ENCODE results near the gene HPCAL1.
"Not testable (repeated sequence)": the region's sequence is repeated elsewhere in the genome, so short reads cannot be mapped to it uniquely, and the experiment has no call there.

The HPCAL1 gene

DNA sequence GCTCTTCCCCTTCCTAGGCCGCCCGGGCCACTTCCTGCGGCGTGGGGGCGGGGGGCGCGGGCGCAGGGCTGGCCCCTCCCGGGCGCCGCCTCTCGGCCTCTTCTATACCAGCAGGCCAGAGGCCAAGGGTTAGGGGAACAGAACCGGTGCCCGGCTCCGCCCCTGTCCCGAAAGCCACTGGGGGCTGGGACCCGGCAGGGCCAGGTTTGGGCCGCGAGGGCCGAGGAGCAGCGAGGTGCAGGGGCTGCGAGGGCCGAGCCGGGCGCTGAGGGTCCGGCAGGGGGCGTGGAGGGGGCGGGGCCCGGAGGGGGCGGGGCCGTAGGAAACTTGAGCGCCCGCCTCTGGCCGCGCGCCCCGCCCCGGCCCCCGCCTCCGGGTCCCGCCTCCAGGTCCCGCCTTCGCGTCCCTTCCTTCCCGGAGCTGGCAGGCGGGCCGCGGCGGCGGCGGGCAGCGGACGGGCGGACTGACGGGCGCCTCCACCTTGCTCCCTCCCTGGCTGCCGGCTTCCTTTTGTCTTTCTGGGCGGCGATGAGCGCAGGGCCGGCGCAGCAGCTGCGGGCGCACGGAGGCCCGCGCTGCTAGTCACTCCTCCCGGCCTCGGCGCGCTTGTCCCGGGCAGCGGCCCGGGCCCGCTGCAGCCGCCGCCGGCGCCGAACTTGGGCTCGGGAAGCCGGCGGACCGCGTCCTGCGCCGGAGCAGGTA, at the start of gene HPCAL1:
HPCAL1 (plus strand) TSS at position 426 of the 702 bp plus-strand sequence. CDS start 116,854 bp downstream, outside the sequence.
- DNase-seq = peak; percentile 72

DNA sequence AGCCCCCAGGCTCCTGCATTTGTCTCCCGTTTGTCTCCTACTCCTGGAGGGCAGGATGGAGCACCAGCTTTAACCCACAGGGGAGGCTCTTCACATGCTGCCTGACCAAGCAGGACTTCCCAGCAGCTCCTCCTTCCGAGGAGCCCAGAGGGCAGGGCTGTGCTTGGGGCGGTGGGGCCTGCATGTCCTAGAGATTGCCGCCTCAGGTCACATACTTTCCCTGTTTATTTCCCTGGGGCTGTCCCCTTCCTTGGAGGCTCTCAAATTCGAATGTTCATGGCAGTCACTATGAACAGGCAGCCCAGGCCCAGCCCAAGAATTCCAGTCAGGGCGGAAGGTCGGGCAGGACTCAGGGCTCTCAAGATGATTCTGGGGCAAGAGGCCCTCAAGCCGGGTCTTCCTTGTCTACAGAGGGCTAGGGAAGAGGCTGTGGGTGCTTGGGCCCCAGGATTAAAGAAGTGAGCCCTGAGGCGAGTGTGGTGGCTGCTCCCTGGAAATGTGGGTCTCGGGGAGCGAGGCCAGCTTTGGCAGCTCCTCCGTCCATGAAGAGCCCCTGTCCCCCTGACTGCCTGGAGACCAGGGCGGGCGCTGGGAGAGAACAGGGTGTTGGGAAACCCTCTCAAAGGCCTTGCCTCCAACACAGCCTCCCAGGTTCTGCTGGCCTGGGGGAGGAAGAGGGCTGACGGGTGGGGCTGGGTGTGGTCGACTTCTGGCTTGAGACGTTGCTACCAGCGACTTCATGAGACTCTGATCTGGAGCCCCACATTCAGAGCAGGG, 48.9 kb upstream of the HPCAL1 start:
- DNase-seq = no peak

DNA sequence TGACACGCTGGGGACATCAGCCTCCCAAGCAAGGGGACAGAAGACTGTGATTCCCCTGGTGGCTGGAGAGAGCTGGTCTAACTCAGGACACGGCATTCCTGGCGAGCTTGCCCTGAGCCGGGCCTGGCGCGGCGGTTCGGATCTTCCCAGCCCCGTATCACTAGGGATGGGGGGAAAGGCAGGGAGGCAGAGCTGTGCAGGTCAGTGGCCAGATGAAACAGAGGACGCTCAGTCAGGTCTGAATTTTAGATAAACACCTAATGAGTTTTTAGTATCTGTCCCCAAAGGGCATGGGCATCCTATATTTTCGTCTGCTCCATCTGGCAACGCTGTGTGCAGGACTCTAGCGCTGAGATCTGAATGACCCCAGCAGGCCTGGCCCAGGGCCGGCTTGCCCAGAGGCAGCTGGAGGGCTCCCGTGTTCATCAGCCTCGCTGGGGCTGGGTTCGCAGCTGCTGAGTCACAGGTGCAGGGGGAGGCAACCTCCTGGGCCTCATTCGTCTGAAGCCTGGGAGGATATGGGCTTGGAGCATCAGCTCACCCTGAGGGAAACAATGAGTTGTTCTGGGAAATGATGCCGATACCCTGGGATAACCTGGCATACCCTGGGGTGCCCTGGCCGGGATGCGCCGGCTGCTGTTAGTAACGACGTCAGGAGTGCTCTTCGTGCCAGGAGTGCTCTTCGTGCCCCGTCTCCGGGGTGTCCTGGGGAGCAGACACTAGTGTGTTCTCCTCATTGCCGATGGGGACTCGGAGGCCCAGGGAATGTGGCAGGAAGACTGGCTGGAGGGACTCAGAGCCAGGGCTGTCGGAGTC, 48.1 kb upstream of the HPCAL1 start:
- no peak for DNase-seq

DNA sequence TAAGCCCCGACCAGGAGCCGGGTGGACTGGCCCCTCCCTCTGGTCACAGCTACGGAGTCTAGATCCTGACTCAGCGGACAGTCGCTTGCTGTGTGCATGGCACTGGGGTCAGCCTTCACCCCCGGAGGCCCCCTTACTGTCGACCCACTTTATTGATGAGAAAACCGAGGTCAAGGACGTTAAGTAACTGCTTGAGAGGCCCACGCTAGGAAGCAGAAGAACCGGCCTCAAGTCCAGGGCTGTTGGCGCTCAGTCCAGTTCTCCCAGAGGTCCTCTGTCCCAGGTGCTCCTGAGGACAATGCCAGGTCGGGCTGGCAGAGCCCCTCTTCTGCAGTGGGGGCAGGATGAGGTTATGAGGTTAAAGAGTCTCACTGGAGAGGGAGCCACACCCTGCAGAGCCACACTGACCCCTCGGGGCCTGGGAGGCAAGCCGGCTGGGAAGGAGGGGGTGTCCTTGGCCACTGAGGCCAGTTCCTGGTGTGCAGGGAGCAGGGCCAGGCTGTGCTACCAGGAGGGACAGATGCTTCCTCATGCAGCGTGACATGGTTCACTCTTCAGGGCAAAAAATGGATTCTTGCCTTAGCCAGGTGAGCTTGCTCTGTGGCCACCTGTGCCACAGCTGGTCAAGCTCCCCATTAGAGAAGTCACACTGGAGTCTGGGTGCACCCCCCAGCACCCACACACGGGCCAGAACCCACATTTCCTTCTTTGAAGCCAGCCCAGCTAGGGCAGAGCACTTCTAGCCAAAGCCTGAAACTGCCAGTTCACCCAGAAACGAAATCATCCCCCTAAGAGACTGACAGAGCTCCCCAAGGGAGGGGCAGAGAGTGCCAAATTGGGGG, 47.3 kb upstream of the HPCAL1 start:
- no peak for DNase-seq

DNA sequence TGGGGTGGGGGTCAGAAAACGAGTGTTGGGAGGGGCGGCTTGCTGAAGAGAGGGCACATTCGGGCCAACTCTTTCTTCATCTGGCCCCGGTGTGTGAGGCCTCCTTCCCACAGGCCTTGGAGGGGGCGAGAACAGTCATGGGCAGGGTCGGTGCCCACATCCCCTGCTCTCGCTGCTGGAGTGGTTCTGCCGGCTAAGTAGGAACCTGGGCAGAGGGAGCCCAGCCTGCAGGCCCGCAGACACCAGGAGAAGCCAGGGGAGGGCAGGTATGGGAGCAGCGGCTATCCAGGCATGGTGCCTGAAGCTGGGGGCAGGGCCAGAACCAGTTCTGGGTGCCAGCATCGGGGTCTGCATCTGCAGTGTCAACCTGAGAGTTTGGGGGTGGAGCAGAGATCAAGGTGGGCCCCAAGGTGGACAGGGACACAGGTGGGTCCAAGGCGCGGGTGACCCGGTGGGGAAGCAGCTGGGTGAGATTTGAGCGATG, 46.6 kb upstream of the HPCAL1 start:
- DNase-seq = no peak

DNA sequence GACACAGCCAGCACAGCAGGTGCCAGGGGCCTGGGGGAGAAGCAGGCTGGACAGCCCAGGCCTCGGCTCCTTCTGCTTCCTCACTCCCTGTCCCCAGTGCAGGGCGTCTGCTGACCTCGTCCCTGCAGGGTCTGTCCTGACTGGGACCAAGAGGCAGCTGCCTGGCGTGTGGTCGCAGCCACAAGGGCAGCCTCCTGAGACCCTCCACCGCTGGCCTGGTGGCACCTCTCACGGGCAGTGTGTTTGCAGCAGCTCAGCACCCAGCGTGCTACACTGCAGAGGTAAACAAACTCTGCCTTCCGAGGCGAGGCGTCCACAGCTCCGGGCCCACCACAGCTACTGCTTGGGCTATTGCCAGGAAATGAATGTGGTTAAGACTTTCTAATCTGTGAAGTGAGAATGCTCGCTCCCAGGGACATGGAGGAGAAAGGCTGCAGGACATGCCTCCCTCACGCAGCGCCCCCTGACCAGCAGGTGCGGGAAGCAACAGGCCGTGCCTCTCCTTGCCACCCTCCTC, 46.1 kb upstream of the HPCAL1 start:
- no peak for DNase-seq

DNA sequence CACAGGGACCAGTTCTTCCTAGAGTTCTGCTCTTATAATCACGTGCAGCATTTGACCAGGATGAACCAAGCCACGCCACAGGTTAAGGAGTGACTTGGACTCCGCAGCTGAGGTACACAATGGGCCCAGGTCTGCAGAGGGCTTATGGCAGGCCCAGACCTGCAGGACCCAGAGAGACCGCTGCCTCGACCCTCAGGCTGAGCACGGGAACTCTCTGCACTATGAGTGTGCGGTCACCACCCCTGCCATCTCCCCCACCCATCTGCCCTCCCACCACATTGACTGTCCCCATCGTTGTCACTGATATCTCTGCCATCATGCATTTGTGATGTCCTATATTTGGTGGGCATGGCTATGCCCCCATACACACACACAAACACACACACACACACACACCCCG, 45.7 kb upstream of the HPCAL1 start:
- no peak for DNase-seq

DNA sequence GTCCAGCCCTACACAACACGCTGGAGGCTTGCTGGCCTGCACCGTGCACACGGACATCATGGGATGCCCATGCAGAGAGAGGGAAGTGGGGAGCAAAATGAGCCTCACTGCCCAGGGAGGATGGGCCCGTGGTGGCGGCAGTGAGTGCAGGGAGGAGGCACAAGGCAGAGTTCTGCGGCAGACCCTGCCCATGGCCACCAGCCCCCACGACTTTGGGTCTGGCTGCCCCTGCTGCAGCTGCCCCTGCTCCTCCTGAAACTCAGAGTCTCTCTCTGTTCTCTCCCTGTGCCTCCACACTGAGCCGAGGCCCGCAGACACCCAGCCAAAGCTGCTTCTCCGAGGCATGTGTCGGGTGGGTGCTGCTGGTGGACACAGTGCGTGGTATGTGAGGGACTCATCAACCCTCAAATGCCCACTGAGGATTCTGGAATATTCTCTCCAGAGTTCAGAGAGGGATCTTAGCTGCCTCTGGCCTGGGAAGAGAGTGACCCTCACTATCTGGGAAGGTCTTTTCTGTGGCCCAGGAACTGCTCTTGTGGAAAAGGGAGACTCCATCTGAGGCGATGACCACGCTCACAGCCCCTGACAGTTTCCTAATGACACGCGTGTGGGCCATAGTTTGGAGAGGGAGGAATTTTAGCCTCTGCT, 45.1 kb upstream of the HPCAL1 start:
- DNase-seq = no peak

DNA sequence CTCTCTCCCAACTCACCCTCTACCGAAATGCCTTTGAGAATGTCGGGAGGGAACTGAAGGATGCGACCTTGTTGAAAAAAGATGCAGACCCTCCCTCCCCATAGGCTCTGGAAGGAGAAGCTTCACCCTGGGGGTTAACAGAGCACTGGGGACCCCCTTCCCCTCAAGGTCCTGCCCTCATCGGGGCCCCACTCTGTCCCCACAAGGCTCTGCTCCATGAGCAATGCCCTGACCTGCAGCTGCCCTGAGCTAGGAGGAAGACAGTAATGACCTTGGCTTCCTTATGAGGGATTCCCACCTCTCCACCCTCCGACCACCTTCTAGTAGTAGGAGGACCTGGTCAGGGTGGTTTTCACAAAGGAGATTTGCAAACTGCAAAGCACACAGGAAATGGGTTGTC, 44.4 kb upstream of the HPCAL1 start:
- DNase-seq = no peak

DNA sequence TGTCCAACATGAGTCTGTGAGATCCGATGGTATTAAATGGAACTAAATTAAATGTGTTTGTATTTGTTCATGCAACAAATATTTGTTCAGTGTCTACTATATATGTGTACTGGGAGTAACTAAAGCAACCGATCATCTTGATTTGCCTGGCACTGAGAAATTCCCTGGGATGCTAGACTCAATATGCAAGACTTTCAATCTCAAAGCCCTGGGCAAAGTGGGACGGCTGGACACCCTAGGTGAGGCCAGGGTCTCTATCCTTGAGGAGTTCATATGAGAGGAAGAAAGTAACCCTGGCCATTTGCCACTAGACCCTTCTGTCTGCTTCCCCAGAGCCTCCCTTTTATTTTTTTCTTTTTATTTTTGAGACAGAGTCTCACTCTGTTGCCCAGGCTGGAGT, 44.0 kb upstream of the HPCAL1 start:
- no peak for DNase-seq

DNA sequence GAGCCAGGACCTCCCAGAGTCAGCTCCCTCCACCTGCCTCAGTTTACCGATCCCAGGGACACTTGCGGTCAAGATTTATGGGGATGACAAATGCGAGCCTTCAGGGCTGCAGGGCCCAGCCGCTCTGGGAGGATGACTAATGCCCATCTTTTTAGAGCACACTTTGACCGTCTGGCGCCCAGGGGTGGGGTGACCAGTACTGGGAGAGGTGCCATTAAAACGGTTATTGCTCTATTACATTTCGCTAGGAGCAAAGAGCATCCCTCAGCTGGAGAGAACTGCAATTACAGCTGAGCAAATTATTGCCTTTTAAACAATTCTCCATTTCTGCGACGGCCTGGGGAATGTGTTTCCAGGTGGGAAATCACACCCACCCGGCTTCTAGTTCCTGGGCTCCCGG, 42.6 kb upstream of the HPCAL1 start:
- no peak for DNase-seq

DNA sequence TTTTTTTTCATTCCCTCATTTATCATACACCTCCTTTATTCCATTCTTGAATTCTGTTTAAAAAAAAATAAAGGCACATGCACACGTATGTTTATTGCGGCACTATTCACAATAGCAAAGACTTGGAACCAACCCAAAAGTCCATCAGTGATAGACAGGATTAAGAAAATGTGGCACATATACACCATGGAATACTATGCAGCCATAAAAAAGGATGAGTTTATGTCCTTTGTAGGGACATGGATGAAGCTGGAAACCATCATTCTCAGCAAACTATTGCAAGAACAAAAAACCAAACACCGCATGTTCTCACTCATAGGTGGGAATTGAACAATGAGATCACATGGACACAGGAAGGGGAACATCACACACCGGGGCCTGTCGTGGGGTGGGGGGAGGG, 39.2 kb upstream of the HPCAL1 start:
- DNase-seq = not testable (repeated sequence)

DNA sequence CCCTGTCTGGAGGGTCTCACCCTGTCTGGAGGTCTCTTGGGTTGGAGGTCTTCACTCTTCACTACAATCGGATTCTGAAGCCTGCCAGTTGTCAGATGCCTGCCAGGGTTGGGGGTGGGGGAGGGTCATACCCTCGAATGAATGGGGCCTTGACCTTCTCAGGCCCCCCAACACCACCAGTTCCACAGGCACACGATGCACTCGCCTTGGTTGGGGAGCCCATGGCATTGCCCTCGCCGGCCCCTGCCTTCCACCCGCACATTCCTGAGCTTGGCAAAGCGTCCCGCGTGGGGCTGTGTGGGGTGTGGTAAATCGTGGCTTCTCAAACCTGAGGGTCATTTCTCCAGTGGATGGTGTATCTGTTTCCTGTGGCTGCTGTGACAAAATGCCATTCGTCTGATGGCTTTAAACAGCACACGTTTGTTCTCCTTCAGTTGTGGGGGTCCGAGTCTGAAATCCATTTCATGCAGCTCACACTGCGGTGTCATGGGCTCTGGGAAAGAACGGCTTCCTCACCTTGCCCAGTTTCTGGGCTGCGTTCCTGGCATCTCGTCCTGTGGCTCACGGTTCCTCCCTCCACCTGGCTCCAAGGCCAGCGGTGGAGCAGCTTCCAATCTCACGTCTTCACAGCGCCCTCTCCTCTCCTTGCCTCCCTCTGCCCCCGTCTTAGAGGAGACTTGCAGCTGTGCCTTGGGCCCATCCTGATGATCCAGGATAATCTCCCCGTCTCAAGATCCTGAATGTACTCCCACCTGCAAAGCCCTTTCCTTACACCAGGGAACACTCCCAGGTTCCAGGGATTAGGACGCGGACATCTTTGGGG, 38.0 kb upstream of the HPCAL1 start:
- no peak for DNase-seq

DNA sequence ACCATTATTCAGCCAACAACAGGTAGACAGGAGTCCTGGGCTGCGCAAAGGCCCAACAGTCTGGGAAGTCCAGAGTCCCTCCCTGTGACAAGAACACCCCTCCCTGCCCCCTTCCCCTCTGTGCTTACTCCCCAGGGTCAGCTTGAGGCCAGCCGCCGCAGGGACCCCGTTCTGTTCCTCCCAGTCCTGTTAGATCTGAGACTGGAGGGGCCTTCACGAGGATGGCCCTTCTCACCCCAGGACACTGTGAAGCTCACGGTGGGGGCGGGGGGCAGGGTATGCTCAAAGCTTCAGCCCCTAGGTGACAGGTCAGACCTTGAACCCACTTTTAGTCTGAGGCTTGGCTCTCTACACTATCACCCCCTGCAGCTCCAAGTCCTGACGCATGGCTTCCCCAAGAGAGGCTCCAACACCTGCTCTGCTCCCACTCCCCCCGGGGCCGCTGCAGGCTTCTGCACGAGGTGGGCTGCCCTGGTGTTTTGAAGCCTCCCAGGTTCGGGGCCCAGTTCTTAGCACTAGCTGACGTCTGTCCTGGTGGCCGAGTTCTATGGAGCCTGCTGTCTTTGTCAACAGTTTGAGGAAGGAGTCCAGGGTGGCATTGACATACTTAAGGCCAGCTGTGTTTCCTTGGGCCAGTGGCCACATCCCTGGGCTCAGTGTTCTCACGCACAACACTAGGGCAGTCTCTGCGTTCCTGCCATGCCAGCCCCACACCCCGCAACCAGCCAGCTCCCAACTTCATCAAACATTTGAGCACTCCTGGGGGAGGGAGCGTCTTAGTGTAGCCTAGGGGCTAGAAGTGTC, 37.2 kb upstream of the HPCAL1 start:
- no peak for DNase-seq

DNA sequence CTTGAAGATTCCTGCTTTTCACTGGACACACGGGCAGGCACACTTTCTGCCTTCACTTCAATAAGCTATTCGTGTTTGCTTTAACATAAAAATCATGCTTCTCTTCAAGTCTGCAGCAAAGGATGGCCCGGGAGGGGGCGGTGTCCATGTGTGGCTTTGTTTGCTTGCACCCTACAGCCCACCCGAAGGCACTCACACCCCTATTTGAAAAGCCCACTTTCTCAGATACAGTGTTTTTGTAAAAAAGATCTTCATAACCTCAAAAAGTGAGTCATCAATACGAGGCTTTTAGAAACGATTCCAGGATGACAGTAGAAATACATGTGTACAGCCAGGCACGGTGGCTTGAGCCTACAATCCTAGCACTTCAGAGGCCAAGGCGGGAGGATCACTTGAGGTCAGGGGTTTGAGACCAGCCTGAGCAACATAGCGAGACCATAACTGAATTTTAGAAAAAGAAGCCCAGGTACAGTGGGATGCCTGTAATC, 36.5 kb upstream of the HPCAL1 start:
- no peak for DNase-seq

DNA sequence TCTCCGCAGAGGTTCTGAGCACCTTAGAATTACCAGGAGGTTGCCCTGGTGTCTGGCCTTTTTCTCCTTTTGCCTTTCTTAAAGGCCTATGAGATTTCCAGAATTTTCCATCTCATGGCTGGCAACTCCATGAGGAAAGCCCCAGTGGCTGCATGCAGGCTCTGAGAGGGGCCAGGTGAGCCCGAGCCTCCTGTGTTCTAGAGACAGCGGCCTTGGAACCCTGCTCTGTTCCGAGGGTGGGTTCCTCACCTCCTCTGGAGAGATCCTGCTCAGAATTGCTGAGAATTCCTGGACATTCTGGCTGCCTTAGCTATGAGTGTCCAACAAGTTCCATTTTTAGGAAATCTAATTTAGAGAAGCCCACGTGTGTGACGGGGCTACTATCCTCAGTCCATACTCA, 35.7 kb upstream of the HPCAL1 start:
- DNase-seq = no peak

DNA sequence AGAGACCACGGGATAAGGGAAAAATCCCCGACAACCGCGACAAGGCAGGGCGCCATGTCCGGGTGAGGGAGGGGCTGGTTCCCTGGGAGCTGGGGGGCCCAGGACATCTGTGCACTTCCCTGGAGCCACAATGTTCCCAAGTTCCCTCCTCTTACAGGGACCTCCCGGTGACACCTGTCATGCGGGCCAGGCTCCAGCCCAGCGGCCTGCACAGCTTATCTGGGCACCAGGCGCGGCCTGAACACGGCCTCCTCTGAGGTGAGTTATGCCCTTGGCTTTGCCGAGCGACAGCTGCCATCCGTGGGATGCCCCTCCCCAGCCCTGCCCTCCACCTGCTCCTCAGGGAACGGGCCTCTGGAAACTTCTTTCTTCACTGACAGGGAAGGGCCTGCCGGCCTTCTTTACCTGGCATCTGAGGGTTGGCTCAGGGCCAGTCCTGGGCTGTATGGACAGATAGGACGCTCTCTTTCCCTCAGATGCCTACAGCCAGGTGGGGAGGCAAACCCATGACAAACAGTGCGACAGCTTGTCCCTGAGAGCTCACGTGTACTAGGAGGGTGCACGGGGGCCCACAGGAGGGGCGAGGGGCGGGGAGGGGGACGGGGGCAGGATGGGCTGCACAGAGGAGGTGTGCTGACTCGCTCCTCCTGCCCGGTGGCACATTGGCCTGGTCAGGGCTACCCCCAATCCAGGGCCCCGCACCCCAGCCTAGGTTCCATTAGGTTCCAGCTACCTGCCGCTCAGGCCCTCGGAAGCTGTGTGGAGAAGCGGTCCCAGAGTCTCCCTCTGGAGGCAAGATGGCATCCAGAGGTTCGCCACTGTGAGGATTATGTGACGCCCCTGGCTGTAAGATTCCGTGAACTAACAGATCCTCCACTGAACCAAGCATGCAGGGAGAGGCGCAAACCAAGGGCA, 34.9 kb upstream of the HPCAL1 start:
- DNase-seq = peak; percentile 50

DNA sequence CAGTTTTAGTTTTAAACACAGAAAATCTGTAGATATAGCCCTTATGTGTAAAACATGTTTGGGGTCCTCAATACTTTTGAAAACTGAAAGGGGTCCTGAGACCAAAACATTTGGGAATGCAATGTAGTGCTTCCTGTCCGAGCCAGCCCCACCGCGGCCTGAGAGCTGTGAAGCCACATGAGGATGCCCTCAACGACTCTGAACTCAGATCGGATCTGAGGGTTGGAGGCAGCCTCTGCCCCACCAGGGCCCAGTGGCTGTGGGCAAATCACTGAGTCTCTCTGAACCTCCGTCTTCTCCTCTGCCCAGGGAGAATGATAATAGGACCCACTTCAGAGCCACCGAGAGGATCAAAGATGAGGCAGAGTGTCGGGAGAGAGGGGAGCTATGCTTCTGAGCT, 33.4 kb upstream of the HPCAL1 start:
- no peak for DNase-seq
